ENCODE measurements around the gene SMARCC1. TPM values are rescaled to one million over a fixed set of nuclear protein-coding genes. Genes with fewer than 3 reads are reported as not detected.

The SMARCC1 gene
- total RNA-seq, 2 experiments from 2014 or later = 106 to 113 TPM

GRCh38 chr3:47567149-47567548 is 214.5 kb downstream of the SMARCC1 start:
- Mint-ChIP-seq H3K27me3 (no peaks in the 10 kb centered on the region), H3K9me3 (no peaks in the 10 kb centered on the region), H3K27ac (no peak overlapping the region), H3K4me1 (ENCODE audit: low read depth) (no peaks in the 10 kb centered on the region), H3K36me3 (ENCODE audit: low read depth) (no peaks in the 10 kb centered on the region), H3K4me3 (no peak overlapping the region)
- ChIA-PET CTCF (interaction anchor here (1.2 kb wide), 1 partner anchor 27 kb away, joined by 3 read pairs; no protein-coding TSS in a partner anchor), POLR2A (interaction anchor here (1.3 kb wide), 1 partner anchor 22 kb away, joined by 3 read pairs; no protein-coding TSS in a partner anchor)
- no peak for DNase-seq
- intact Hi-C loops (cut with micrococcal nuclease) = no loop called here
- ATAC-seq = no peak
- no peak for TF ChIP-seq CTCF (IDR thresholded peaks at IDR 0.05)

DNA sequence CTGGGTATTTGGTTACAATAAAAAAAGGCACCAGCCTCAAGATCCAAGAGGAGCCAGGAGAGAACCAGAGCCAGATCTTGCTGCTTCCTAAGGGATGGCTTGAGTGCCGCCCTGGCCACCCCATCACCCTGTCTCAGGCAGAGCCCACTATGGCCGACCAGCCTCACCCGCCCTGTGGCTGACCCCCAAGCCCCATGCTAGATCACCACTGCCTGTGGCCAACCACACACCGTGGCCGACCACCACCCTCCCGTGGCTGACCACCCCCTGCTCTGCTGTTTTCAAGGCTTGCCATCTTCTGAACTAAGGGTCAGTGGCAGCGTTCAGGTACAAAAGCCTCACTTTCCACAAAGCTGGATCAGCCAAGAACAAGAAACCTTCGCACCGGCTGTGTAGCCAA is 215.0 kb downstream of the SMARCC1 start:
- H3K36me3 Mint-ChIP-seq (ENCODE audit: low read depth) = no peaks in the 10 kb centered on the region
- H3K4me1 Mint-ChIP-seq (ENCODE audit: low read depth) = no peaks in the 10 kb centered on the region
- no peak for TF ChIP-seq CTCF (IDR thresholded peaks at IDR 0.05)
- no peak overlapping the region for H3K27ac Mint-ChIP-seq
- H3K4me3 Mint-ChIP-seq = no peak overlapping the region
- intact Hi-C loops (cut with micrococcal nuclease) = no loop called here
- ChIA-PET CTCF (no interaction called here), POLR2A (no interaction called here)
- H3K9me3 Mint-ChIP-seq = no peaks in the 10 kb centered on the region
- DNase-seq (no peak), ATAC-seq (no peak)
- H3K27me3 Mint-ChIP-seq = no peaks in the 10 kb centered on the region

DNA sequence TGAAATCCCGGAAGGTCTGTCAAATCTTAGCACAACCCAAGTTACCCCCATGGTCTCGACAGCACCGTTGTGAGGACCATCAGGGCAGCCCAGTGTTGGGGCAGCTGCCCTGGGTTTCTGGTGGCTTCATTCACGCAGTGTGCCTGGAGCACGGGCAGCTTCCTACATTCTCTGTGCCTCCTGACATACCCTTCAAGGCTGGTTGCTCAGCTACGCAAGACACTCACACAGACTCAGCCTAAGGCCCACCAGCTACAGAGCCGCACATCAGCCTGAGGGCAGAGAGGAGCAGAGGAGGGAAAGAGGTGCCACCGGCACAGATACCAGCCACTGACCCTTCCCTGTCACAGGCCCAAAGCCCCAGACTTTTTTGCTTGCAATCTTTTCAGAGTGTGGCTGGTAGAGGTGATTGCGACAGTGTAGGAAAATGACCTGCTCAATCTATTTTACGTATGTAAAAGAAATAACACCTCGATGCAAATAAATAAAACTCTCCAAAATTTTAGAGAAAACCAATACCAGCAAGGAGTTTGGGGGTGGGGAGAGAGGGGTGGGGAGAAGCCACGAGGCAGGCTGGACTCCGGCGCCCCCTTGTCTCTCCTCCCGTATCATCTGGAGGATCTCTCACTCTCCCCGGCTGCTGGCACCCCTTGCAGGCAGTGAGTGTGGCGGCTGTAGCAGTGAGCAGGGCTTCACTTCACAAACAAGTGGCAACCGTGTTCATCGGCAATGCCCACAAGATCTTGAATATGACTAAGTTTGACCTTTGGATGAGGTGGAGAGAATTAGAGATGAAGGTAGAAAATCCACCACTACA is 215.8 kb downstream of the SMARCC1 start:
- intact Hi-C loops (cut with micrococcal nuclease) = no loop called here
- Mint-ChIP-seq H3K27ac (no peak overlapping the region), H3K27me3 (no peaks in the 10 kb centered on the region), H3K4me1 (ENCODE audit: low read depth) (no peaks in the 10 kb centered on the region), H3K9me3 (no peaks in the 10 kb centered on the region), H3K36me3 (ENCODE audit: low read depth) (no peaks in the 10 kb centered on the region), H3K4me3 (no peak overlapping the region)
- no peak for TF ChIP-seq CTCF (IDR thresholded peaks at IDR 0.05)
- POLR2A ChIA-PET = no interaction called here
- ATAC-seq (no peak), DNase-seq (no peak)
- CTCF ChIA-PET = no interaction called here

- ATAC-seq (no peak), DNase-seq (no peak)
- TF ChIP-seq CTCF (IDR thresholded peaks at IDR 0.05) = no peak
- Mint-ChIP-seq H3K4me1 (ENCODE audit: low read depth) (no peaks in the 10 kb centered on the region), H3K4me3 (no peak overlapping the region), H3K27ac (no peak overlapping the region), H3K36me3 (ENCODE audit: low read depth) (no peaks in the 10 kb centered on the region), H3K9me3 (no peaks in the 10 kb centered on the region), H3K27me3 (peaks cover 4% of the 10 kb centered on the region)
- POLR2A ChIA-PET = no interaction called here
- intact Hi-C loops (cut with micrococcal nuclease) = no loop called here
- CTCF ChIA-PET = no interaction called here
Observed at GRCh38 chr3:47556351-47556750, 225.3 kb downstream of the SMARCC1 start.

DNA sequence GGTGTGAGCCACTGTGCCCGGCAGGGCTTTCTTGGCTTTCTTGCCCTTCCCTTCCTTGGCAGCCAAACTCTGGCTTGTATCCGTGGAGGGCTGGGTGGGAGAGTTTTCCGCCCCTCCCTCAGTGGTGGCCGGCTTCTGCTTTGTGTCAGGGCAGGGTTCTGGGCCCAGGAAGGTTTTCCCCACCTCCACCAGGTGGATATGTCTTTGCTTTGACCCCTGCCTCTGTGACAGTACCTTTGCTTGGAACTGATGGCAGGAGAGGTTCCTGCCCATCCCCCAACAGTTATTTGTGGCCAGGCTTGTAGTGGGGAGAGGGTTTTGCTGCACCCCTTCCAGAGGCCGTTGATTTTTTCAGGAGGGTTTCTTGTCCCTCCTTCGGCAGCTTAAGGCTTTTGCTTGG is 227.4 kb downstream of the SMARCC1 start:
- DNase-seq = no peak
- no peak overlapping the region for H3K27ac Mint-ChIP-seq
- H3K4me3 Mint-ChIP-seq = no peak overlapping the region
- peaks cover 7% of the 10 kb centered on the region for H3K27me3 Mint-ChIP-seq
- intact Hi-C loops (cut with micrococcal nuclease) = no loop called here
- ChIA-PET CTCF (interaction anchor here (2.0 kb wide), 1 partner anchor 32 kb away, joined by 6 read pairs; no protein-coding TSS in a partner anchor), POLR2A (no interaction called here)
- no peaks in the 10 kb centered on the region for H3K36me3 Mint-ChIP-seq (ENCODE audit: low read depth)
- ATAC-seq = no peak
- no peak for TF ChIP-seq CTCF (IDR thresholded peaks at IDR 0.05)
- no peaks in the 10 kb centered on the region for H3K9me3 Mint-ChIP-seq
- H3K4me1 Mint-ChIP-seq (ENCODE audit: low read depth) = no peaks in the 10 kb centered on the region
